IPS-NIHi11 (cell line): ENCODE measurements around the gene SLC24A3.

Source experiments
- DNase-seq: peaks from one replicate; pipeline ENCODE4 v3.0.0; 2012; ENCODE audit warnings: mixed read lengths, low spot score

Gene SLC24A3

GRCh38 chr20:19546648-19547047, 334.2 kb downstream of the SLC24A3 start:
- DNase-seq, result no peak

GRCh38 chr20:19547547-19547946, 335.1 kb downstream of the SLC24A3 start:
- DNase-seq, result no peak

- DNase-seq, result no peak
Measured at GRCh38 chr20:19549896-19550295, 337.5 kb downstream of the SLC24A3 start.

- DNase-seq, result peak; percentile 82
Measured at GRCh38 chr20:19552221-19553180, 340.1 kb downstream of the SLC24A3 start.

- DNase-seq, result no peak
Measured at GRCh38 chr20:19554666-19555065, 342.2 kb downstream of the SLC24A3 start.

GRCh38 chr20:19555726-19556125, 343.3 kb downstream of the SLC24A3 start:
- no peak for DNase-seq

GRCh38 chr20:19557291-19557690, 344.8 kb downstream of the SLC24A3 start:
- DNase-seq, result no peak

- DNase-seq, result no peak
Measured at GRCh38 chr20:19560881-19561480, 348.5 kb downstream of the SLC24A3 start.

- no peak for DNase-seq
Measured at GRCh38 chr20:19562426-19562825, 350.0 kb downstream of the SLC24A3 start.

- DNase-seq, result no peak
Measured at GRCh38 chr20:19564261-19564660, 351.8 kb downstream of the SLC24A3 start.

- no peak for DNase-seq
Measured at GRCh38 chr20:19565736-19566135, 353.3 kb downstream of the SLC24A3 start.

GRCh38 chr20:19566226-19566945, 353.9 kb downstream of the SLC24A3 start:
- DNase-seq, result no peak

GRCh38 chr20:19568128-19568527, 355.7 kb downstream of the SLC24A3 start:
- DNase-seq, result no peak

GRCh38 chr20:19571996-19572395, 359.6 kb downstream of the SLC24A3 start:
- DNase-seq, result no peak

- no peak for DNase-seq
Measured at GRCh38 chr20:19577692-19578091, 365.2 kb downstream of the SLC24A3 start.

- DNase-seq, result no peak
Measured at GRCh38 chr20:19582782-19583181, 370.3 kb downstream of the SLC24A3 start.

GRCh38 chr20:19583532-19584175, 371.2 kb downstream of the SLC24A3 start:
- DNase-seq, result peak; percentile 90

- no peak for DNase-seq
Measured at GRCh38 chr20:19588241-19588640, 375.8 kb downstream of the SLC24A3 start.

- no peak for DNase-seq
Measured at GRCh38 chr20:19588732-19589131, 376.3 kb downstream of the SLC24A3 start.

- no peak for DNase-seq
Measured at GRCh38 chr20:19589787-19590362, 377.4 kb downstream of the SLC24A3 start.

- no peak for DNase-seq
Measured at GRCh38 chr20:19590382-19590781, 377.9 kb downstream of the SLC24A3 start.

GRCh38 chr20:19593762-19594161, 381.3 kb downstream of the SLC24A3 start:
- DNase-seq, result no peak
